ENCODE measurements around the gene MAU2. TPM values are rescaled to one million over a fixed set of nuclear protein-coding genes. Genes with fewer than 3 reads are reported as not detected.

MAU2 gene
- total and polyA plus RNA-seq, 2 of the 8 experiments (the other 6 are each of a cell fraction or from before 2014, with no cell fraction given): 32.0 to 40.8 TPM

DNA sequence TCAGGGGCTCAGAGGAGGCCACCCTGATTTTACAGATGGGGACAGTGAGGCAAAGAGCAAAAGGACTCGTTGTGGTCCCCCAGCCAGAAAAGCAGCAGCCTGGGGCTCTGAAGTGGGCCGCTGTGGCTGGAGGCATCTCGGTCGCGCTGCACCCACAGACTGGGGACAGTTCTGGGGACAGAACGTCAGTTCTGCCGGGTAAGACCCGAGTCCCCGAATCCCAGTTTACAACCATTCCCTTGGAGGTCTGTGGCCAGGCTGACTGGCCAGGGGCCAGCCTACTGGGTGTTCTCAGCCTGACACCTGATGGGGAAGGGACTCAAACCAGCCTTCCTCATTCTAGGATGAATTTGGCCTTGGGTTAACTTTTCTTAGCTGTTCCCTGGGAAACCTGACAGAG is 14.4 kb upstream of the MAU2 start:
- H3K79me1 ChIP-seq (ENCODE audit: low read depth, low read length): no peaks in the 10 kb centered on the region
- H3K18ac ChIP-seq (ENCODE audit: extremely low read depth, low read length): no peak overlapping the region
- no peak overlapping the region for H3K4ac ChIP-seq (replicated peaks; ENCODE audit: insufficient read length, low read depth, low read length)
- H2AK5ac ChIP-seq (ENCODE audit: low read depth, low read length): no peak overlapping the region
- H2AFZ ChIP-seq (ENCODE audit: low read length): no peak overlapping the region
- H3K4me1 ChIP-seq (replicated peaks in 1 of 4; ENCODE audit: control insufficient read depth in 3 of 4, insufficient read depth in 4 of 4, low read length in 3 of 4): no peaks in the 10 kb centered on the region
- H2BK12ac ChIP-seq (ENCODE audit: low read depth, low read length): no peak overlapping the region
- H3K9ac ChIP-seq (replicated peaks in 1 of 4; ENCODE audit: extremely low read depth in 1 of 4, low read depth in 3 of 4, low read length in 3 of 4): no peak overlapping the region
- H3K79me2 ChIP-seq (ENCODE audit: control insufficient read depth in 1 of 2, insufficient read depth in 2 of 2, low read length in 2 of 2): no peaks in the 10 kb centered on the region
- 95% methylated on average over 7 of the region's 9 CpGs; no CpG with 5 or more reads in 1 of the 2 experiments for WGBS, 2 experiments (ENCODE audit: extremely low coverage in 1 of 2, insufficient coverage in 1 of 2, insufficient read length in 1 of 2, insufficient replicate concordance in 2 of 2, low coverage in 1 of 2, low lambda C conversion rate in 2 of 2, missing lambda C conversion rate in 1 of 2)
- no peaks in the 10 kb centered on the region for H3K23me2 ChIP-seq (ENCODE audit: low read depth, low read length)
- no peak overlapping the region for H3K27ac ChIP-seq (ENCODE audit: low read depth, low read length)
- no peak overlapping the region for H3K23ac ChIP-seq (ENCODE audit: insufficient read length)
- H3K9me3 ChIP-seq (ENCODE audit: insufficient read depth in 2 of 2, low read depth in 1 of 2, low read length in 1 of 2): no peaks in the 10 kb centered on the region
- no peak overlapping the region for H4K8ac ChIP-seq (ENCODE audit: extremely low read depth, insufficient read depth, low read length)
- FAIRE-seq (no peak), DNase-seq (ENCODE audit: low read depth in 1 of 2, low spot score in 2 of 2) (no peak)
- H3K4me3 ChIP-seq (ENCODE audit: extremely low read depth in 1 of 4, insufficient read depth in 2 of 4, low read depth in 3 of 4, low read length in 4 of 4): no peak overlapping the region
- H4K20me1 ChIP-seq (replicated peaks in 1 of 2; ENCODE audit: control insufficient read depth in 1 of 2, insufficient read depth in 2 of 2, low read length in 2 of 2): peaks cover 2 to 25% of the 10 kb centered on the region in 2 experiments
- TF ChIP-seq KDM4A (IDR thresholded peaks at IDR 0.05; ENCODE audit: low read depth, low read length, severe bottlenecking) (no peak), YY1 (IDR thresholded peaks at IDR 0.05; ENCODE audit: low read depth, low read length) (no peak), PHF8 (conservative IDR thresholded peaks at IDR 0.05; ENCODE audit: low read depth, low read length) (no peak), TCF12 (IDR thresholded peaks at IDR 0.05; ENCODE audit: low read depth, low read length) (no peak), BRCA1 (IDR thresholded peaks at IDR 0.05; ENCODE audit: low read depth, low read length) (no peak), ASH2L (IDR thresholded peaks at IDR 0.05; ENCODE audit: low read length) (no peak), EGR1 (IDR thresholded peaks at IDR 0.05; ENCODE audit: borderline replicate concordance, low read depth, low read length) (no peak)
- TF ChIP-seq, protein P1, sequence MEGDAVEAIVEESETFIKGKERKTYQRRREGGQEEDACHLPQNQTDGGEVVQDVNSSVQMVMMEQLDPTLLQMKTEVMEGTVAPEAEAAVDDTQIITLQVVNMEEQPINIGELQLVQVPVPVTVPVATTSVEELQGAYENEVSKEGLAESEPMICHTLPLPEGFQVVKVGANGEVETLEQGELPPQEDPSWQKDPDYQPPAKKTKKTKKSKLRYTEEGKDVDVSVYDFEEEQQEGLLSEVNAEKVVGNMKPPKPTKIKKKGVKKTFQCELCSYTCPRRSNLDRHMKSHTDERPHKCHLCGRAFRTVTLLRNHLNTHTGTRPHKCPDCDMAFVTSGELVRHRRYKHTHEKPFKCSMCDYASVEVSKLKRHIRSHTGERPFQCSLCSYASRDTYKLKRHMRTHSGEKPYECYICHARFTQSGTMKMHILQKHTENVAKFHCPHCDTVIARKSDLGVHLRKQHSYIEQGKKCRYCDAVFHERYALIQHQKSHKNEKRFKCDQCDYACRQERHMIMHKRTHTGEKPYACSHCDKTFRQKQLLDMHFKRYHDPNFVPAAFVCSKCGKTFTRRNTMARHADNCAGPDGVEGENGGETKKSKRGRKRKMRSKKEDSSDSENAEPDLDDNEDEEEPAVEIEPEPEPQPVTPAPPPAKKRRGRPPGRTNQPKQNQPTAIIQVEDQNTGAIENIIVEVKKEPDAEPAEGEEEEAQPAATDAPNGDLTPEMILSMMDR (IDR thresholded peaks at IDR 0.05; ENCODE audit: control extremely low read depth in 1 of 3, insufficient read depth in 1 of 3, low read depth in 1 of 3, low read length in 3 of 3): no peak
- ChIA-PET CTCF (ENCODE audit: partially characterized antibody) (interaction anchor here (0.6 to 1.9 kb wide), 4 partner anchors 9 to 312 kb away, joined by 3 to 11 read pairs (median 4); no protein-coding TSS in a partner anchor), POLR2A (ENCODE audit: partially characterized antibody) (interaction anchor here (0.9 to 3.8 kb wide), 5 partner anchors 7 to 32 kb away, joined by 3 to 14 read pairs (median 5); partner anchors contain the start of gene TM6SF2)
- no peak overlapping the region for H2BK120ac ChIP-seq (replicated peaks; ENCODE audit: low read depth, low read length)
- no peak overlapping the region for H3K4me2 ChIP-seq (ENCODE audit: insufficient read depth in 1 of 2, low read depth in 2 of 2, low read length in 2 of 2)
- H4K91ac ChIP-seq (replicated peaks; ENCODE audit: insufficient read length, low read length): no peak overlapping the region
- H2BK15ac ChIP-seq (ENCODE audit: low read length): no peak overlapping the region
- H4K5ac ChIP-seq (ENCODE audit: insufficient read length, low read depth, low read length): no peak overlapping the region
- H3K27me3 ChIP-seq (replicated peaks in 1 of 4; ENCODE audit: control insufficient read depth in 3 of 4, extremely low read depth in 1 of 4, insufficient read depth in 3 of 4, low read length in 3 of 4): no peaks in the 10 kb centered on the region
- no peak overlapping the region for H2BK20ac ChIP-seq (ENCODE audit: low read length)
- no peak overlapping the region for H3K56ac ChIP-seq (replicated peaks; ENCODE audit: insufficient read length, low read depth, low read length)
- H3K14ac ChIP-seq (ENCODE audit: insufficient read length): no peak overlapping the region
- H2BK5ac ChIP-seq (ENCODE audit: low read depth, low read length): no peak overlapping the region
- H3K36me3 ChIP-seq (ENCODE audit: control insufficient read depth in 2 of 4, insufficient read depth in 4 of 4, low read length in 3 of 4): peaks cover 21 to 56% (median 53%) of the 10 kb centered on the region in 4 experiments
